Measurements from ENCODE around the gene ERC1. TPM values are rescaled to one million over a fixed set of nuclear protein-coding genes. Genes with fewer than 3 reads are reported as not detected.

The ERC1 gene
- polyA plus RNA-seq, 2 of the 4 experiments (the other 2 are of a cell fraction) = 14.2 to 20.9 TPM

DNA sequence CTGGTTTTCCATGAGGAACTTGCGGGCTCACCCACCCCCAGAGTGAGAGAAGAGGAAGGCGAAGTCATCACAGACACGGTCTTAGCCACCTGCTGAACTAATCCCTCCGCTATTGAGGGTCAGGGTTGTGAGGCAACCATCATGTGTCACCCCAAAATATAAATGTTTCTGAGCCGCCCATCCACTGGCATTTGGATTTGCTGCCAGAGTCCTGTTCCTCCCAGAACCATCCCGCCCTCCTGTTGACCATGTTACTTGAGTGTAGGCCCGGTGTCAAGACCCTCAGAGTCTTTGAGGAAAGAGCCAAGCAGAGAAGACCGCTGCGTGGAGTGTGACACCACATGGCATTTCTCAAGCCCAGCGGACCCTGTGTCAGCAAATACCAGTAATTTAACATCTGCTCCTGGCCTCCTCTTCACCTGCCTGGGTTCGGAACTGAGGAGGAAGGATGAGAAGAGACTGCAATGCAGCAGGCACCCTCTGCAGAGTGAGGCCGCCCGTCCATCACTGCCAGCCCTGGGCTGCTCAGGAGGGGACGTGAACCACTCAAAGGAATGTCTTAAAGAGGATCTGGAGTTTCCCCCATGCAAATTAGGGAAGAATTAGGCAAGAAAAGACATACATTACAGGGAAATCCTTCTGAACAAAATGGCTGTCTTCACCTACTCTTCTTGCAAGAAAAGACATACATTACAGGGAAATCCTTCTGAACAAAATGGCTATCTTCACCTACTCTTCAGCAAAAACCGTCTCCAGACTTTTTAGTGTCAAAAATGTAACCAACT, 502.9 kb downstream of the ERC1 start:
- WGBS (ENCODE audit: missing lambda C conversion rate) = 91% methylated on average over 15 of the region's 15 CpGs
- no peak overlapping the region for H3K4me3 ChIP-seq
- ChIA-PET POLR2A (no interaction called here), CTCF (no interaction called here)
- FAIRE-seq (no peak), DNase-seq (ENCODE audit: low read depth in 1 of 2, low spot score in 1 of 2) (no peak), ATAC-seq (no peak)
- TF ChIP-seq GATA3 (IDR thresholded peaks at IDR 0.05; ENCODE audit: borderline replicate concordance) = no peak
- no peak for TF ChIP-seq JUNB (IDR thresholded peaks at IDR 0.05)
- no peak for TF ChIP-seq SREBF2 (IDR thresholded peaks at IDR 0.05)
- no peak for TF ChIP-seq POLR2A (IDR thresholded peaks at IDR 0.05; ENCODE audit: low read length)
- no peak for TF ChIP-seq SMC3 (IDR thresholded peaks at IDR 0.05)
- TF ChIP-seq, protein P1, sequence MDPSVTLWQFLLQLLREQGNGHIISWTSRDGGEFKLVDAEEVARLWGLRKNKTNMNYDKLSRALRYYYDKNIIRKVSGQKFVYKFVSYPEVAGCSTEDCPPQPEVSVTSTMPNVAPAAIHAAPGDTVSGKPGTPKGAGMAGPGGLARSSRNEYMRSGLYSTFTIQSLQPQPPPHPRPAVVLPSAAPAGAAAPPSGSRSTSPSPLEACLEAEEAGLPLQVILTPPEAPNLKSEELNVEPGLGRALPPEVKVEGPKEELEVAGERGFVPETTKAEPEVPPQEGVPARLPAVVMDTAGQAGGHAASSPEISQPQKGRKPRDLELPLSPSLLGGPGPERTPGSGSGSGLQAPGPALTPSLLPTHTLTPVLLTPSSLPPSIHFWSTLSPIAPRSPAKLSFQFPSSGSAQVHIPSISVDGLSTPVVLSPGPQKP (IDR thresholded peaks at IDR 0.05; ENCODE audit: low read depth, low read length) = no peak
- no peak for TF ChIP-seq RNF2 (IDR thresholded peaks at IDR 0.05; ENCODE audit: borderline replicate concordance, low read depth)
- TF ChIP-seq ESRRA (IDR thresholded peaks at IDR 0.05; ENCODE audit: borderline replicate concordance, low read length) = no peak
- no peak for TF ChIP-seq ZNF302 (CRISPR knock-in tag; IDR thresholded peaks at IDR 0.05)
- TF ChIP-seq KDM5A (IDR thresholded peaks at IDR 0.05) = no peak
- TF ChIP-seq FOSL2 (IDR thresholded peaks at IDR 0.05) = no peak
- TF ChIP-seq FOSL2 (CRISPR knock-in tag; IDR thresholded peaks at IDR 0.05) = no peak
- no peak for TF ChIP-seq MAZ (IDR thresholded peaks at IDR 0.05; ENCODE audit: borderline replicate concordance, low read depth, low read length)
- TF ChIP-seq NPAS2 (CRISPR knock-in tag; IDR thresholded peaks at IDR 0.05; ENCODE audit: borderline replicate concordance) = no peak
- no peak overlapping the region for H3K27ac ChIP-seq
- H3K4me1 ChIP-seq = no peaks in the 10 kb centered on the region
- H3K4me2 ChIP-seq = no peak overlapping the region
- no peaks in the 10 kb centered on the region for H3K9me3 ChIP-seq

DNA sequence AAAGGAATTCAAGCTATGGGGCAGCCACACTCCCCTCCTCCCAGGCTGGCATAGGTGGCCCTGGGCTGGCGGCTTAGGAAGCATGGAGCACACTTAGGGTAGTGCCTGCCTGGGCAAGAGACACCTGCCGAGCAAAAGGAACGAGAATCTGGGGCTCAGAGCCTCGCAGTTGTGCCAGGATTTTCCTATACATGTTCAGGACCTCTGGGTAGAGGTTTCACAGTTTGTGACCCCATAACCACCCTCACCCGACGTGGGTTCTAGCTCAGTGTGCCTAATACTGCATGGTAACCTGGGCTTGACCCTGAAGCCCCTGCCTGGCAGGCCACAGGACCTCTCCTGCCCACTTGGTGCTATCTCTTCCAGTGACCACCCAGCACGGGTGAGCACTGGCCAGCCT, 503.8 kb downstream of the ERC1 start:
- no peaks in the 10 kb centered on the region for H3K9me3 ChIP-seq
- DNase-seq (ENCODE audit: low read depth in 1 of 2, low spot score in 1 of 2) (no peak), FAIRE-seq (no peak), ATAC-seq (no peak)
- H3K4me2 ChIP-seq = no peak overlapping the region
- POLR2A ChIA-PET = no interaction called here
- CTCF ChIA-PET = interaction anchor here (1.5 kb wide), 1 partner anchor 377 kb away, joined by 4 read pairs; no protein-coding TSS in a partner anchor
- 88% methylated on average over 7 of the region's 7 CpGs for WGBS (ENCODE audit: missing lambda C conversion rate)
- TF ChIP-seq, protein P2, sequence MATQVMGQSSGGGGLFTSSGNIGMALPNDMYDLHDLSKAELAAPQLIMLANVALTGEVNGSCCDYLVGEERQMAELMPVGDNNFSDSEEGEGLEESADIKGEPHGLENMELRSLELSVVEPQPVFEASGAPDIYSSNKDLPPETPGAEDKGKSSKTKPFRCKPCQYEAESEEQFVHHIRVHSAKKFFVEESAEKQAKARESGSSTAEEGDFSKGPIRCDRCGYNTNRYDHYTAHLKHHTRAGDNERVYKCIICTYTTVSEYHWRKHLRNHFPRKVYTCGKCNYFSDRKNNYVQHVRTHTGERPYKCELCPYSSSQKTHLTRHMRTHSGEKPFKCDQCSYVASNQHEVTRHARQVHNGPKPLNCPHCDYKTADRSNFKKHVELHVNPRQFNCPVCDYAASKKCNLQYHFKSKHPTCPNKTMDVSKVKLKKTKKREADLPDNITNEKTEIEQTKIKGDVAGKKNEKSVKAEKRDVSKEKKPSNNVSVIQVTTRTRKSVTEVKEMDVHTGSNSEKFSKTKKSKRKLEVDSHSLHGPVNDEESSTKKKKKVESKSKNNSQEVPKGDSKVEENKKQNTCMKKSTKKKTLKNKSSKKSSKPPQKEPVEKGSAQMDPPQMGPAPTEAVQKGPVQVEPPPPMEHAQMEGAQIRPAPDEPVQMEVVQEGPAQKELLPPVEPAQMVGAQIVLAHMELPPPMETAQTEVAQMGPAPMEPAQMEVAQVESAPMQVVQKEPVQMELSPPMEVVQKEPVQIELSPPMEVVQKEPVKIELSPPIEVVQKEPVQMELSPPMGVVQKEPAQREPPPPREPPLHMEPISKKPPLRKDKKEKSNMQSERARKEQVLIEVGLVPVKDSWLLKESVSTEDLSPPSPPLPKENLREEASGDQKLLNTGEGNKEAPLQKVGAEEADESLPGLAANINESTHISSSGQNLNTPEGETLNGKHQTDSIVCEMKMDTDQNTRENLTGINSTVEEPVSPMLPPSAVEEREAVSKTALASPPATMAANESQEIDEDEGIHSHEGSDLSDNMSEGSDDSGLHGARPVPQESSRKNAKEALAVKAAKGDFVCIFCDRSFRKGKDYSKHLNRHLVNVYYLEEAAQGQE (IDR thresholded peaks at IDR 0.05) = no peak
- TF ChIP-seq TFCP2L1 (CRISPR knock-in tag; IDR thresholded peaks at IDR 0.05) (no peak), ZFP36 (IDR thresholded peaks at IDR 0.05; ENCODE audit: borderline replicate concordance, partially characterized antibody) (no peak), RFX5 (IDR thresholded peaks at IDR 0.05) (no peak), ZSCAN20 (CRISPR knock-in tag; IDR thresholded peaks at IDR 0.05) (no peak), FOXS1 (CRISPR knock-in tag; IDR thresholded peaks at IDR 0.05) (no peak), GATA3 (IDR thresholded peaks at IDR 0.05; ENCODE audit: borderline replicate concordance) (no peak)
- TF ChIP-seq, protein P3, sequence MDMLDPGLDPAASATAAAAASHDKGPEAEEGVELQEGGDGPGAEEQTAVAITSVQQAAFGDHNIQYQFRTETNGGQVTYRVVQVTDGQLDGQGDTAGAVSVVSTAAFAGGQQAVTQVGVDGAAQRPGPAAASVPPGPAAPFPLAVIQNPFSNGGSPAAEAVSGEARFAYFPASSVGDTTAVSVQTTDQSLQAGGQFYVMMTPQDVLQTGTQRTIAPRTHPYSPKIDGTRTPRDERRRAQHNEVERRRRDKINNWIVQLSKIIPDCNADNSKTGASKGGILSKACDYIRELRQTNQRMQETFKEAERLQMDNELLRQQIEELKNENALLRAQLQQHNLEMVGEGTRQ (IDR thresholded peaks at IDR 0.05) = no peak
- TF ChIP-seq, protein P4, sequence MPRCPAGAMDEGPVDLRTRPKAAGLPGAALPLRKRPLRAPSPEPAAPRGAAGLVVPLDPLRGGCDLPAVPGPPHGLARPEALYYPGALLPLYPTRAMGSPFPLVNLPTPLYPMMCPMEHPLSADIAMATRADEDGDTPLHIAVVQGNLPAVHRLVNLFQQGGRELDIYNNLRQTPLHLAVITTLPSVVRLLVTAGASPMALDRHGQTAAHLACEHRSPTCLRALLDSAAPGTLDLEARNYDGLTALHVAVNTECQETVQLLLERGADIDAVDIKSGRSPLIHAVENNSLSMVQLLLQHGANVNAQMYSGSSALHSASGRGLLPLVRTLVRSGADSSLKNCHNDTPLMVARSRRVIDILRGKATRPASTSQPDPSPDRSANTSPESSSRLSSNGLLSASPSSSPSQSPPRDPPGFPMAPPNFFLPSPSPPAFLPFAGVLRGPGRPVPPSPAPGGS (IDR thresholded peaks at IDR 0.05) = no peak
- TF ChIP-seq, protein P5, sequence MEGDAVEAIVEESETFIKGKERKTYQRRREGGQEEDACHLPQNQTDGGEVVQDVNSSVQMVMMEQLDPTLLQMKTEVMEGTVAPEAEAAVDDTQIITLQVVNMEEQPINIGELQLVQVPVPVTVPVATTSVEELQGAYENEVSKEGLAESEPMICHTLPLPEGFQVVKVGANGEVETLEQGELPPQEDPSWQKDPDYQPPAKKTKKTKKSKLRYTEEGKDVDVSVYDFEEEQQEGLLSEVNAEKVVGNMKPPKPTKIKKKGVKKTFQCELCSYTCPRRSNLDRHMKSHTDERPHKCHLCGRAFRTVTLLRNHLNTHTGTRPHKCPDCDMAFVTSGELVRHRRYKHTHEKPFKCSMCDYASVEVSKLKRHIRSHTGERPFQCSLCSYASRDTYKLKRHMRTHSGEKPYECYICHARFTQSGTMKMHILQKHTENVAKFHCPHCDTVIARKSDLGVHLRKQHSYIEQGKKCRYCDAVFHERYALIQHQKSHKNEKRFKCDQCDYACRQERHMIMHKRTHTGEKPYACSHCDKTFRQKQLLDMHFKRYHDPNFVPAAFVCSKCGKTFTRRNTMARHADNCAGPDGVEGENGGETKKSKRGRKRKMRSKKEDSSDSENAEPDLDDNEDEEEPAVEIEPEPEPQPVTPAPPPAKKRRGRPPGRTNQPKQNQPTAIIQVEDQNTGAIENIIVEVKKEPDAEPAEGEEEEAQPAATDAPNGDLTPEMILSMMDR (IDR thresholded peaks at IDR 0.05) = no peak
- no peak overlapping the region for H3K4me3 ChIP-seq
- H3K27ac ChIP-seq = no peak overlapping the region
- H3K4me1 ChIP-seq = peaks cover 1% of the 10 kb centered on the region; the same call in 2 of the 3 replicates
